Measurements from ENCODE around the gene PPP1R15A.

- TF ChIP-seq CTCF (IDR thresholded peaks at IDR 0.05) (no peak), POLR2A (IDR thresholded peaks at IDR 0.05) (no peak)
These were observed 2.2 kb upstream of the PPP1R15A start for GRCh38 chr19:48870048-48870447.

Data from right lobe of liver (tissue), 4 donors.